Stimulated activated CD8-positive, alpha-beta memory T cell treated with anti-CD3 and anti-CD28 coated beads, Interleukin-7, amount 100 ng/mL, for 1 hour (primary cell): ENCODE results near the gene ACVR1B.

Experiments used
- DNase-seq, 2 donors: peaks; one replicate each; pipeline ENCODE4 v3.0.0-alpha.2; 2020; ENCODE audit warnings: low read depth in 2 of 2

Gene ACVR1B

GRCh38 chr12:52004042-52004648 lies 52.6 kb downstream of the ACVR1B start:
- no peak for DNase-seq

GRCh38 chr12:52005218-52005902 lies 53.9 kb downstream of the ACVR1B start:
- DNase-seq, result no peak

- DNase-seq, result peak in 1 of 2 donors; percentile 8
Observed at GRCh38 chr12:52005903-52006703, 54.6 kb downstream of the ACVR1B start.

- peak; percentile 65 to 66 for DNase-seq
Observed at GRCh38 chr12:52006726-52007157, 55.2 kb downstream of the ACVR1B start, which contains the start of gene TAMALIN. Gene TAMALIN, plus strand, starts transcription at chr12:52006946. Its CDS starts 74 bp downstream, at chr12:52007020.

- DNase-seq, result peak; percentile 12 to 20
Observed at GRCh38 chr12:52007158-52007921, 55.8 kb downstream of the ACVR1B start.

- DNase-seq, result no peak
Observed at GRCh38 chr12:52007982-52008510, 56.5 kb downstream of the ACVR1B start.

- no peak for DNase-seq
Observed at GRCh38 chr12:52009081-52009751, 57.7 kb downstream of the ACVR1B start.

GRCh38 chr12:52010152-52010622 lies 58.7 kb downstream of the ACVR1B start:
- DNase-seq, result no peak

- no peak for DNase-seq
Observed at GRCh38 chr12:52010692-52011601, 59.4 kb downstream of the ACVR1B start.

GRCh38 chr12:52011602-52012214 lies 60.2 kb downstream of the ACVR1B start:
- DNase-seq, result no peak

GRCh38 chr12:52013626-52014310 lies 62.3 kb downstream of the ACVR1B start:
- no peak for DNase-seq

GRCh38 chr12:52014567-52015530 lies 63.4 kb downstream of the ACVR1B start:
- no peak for DNase-seq

- no peak for DNase-seq
Observed at GRCh38 chr12:52015532-52016041, 64.1 kb downstream of the ACVR1B start.

GRCh38 chr12:52018433-52019112 lies 67.1 kb downstream of the ACVR1B start:
- DNase-seq, result no peak

GRCh38 chr12:52019113-52019770 lies 67.7 kb downstream of the ACVR1B start:
- no peak for DNase-seq
